Lung (tissue), 12 donors: ENCODE data around the gene NAT14. TPM values are rescaled to one million over a fixed set of nuclear protein-coding genes. Genes with fewer than 3 reads are reported as not detected.

ENCODE experiments used
- ATAC-seq: fragments of 200-7000 bp; cut with Tn5 transposase; one replicate; pipeline ENCODE4 v1.9.1; 2020; ENCODE audit warnings: moderate number of reproducible peaks; ENCODE audit not compliant: insufficient read depth, low FRiP score
- DNase-seq, 3 donors: peaks; one replicate each; pipeline ENCODE4 v3.0.0-alpha.2; 2013 to 2017
- H3K27ac ChIP-seq, 2 donors: one replicate each; pipeline ENCODE4 v1.5.1; 2013; ENCODE audit warnings: mild to moderate bottlenecking in 2 of 2, moderate library complexity in 2 of 2, control low read depth in 1 of 2, inconsistent platforms in 1 of 2, low read depth in 1 of 2, low read length in 1 of 2
- H3K27me3 ChIP-seq, 3 donors: one replicate each; pipeline ENCODE4 v1.5.1; 2013; ENCODE audit warnings: low read length in 2 of 3; ENCODE audit not compliant: control insufficient read depth in 3 of 3, insufficient read depth in 3 of 3
- H3K36me3 ChIP-seq, 4 donors: one replicate each; pipeline ENCODE4 v1.5.1; 2013; ENCODE audit warnings: low read length in 4 of 4, mild to moderate bottlenecking in 1 of 4, moderate library complexity in 1 of 4; ENCODE audit not compliant: control insufficient read depth in 4 of 4, insufficient read depth in 4 of 4
- H3K4me1 ChIP-seq, 5 donors: one replicate each; pipeline ENCODE4 v1.5.1; 2013; ENCODE audit warnings: low read length in 5 of 5, mild to moderate bottlenecking in 2 of 5, moderate library complexity in 1 of 5; ENCODE audit not compliant: control insufficient read depth in 5 of 5, insufficient read depth in 5 of 5
- H3K4me3 ChIP-seq: one replicate; pipeline ENCODE4 v1.5.1; 2013; ENCODE audit warnings: mild to moderate bottlenecking, control low read depth, moderate library complexity
- H3K9ac ChIP-seq, 2 donors: one replicate each; pipeline ENCODE4 v1.5.1; 2013; ENCODE audit warnings: low read length in 2 of 2, control low read depth in 1 of 2; ENCODE audit not compliant: insufficient read depth in 1 of 2
- H3K9me3 ChIP-seq, 4 donors: one replicate each; pipeline ENCODE4 v1.5.1; 2013; ENCODE audit warnings: low read length in 3 of 4, mild to moderate bottlenecking in 1 of 4, moderate library complexity in 1 of 4; ENCODE audit not compliant: control insufficient read depth in 4 of 4, insufficient read depth in 3 of 4
- WGBS, 2 donors: extraction: QIAGEN DNeasy Blood & Tissue Kit; methylation state at CpG; one replicate each; pipeline ENCODE4 v1.1.7; 2013; 5-methylcytosine and 5-hydroxymethylcytosine counted together
- polyA plus RNA-seq, 2 donors: library from polyadenylated mRNA; stranded (reverse); fragments of 200-250 nt; gene quantifications; one replicate each; pipeline ENCODE4 v1.2.1, GENCODE V29; 2013
- total RNA-seq, 2 donors: library from RNA; depleted of rRNA in 1 of 2; stranded (reverse); fragments of >200 nt in 1 of 2; gene quantifications; one replicate each; pipeline ENCODE4 v1.2.1, GENCODE V29; 2014 to 2021
- TF ChIP-seq, protein P1 (sequence below): IDR thresholded peaks from 2 replicates; pipeline ENCODE4 v1.5.1; 2012; ENCODE audit warnings: mild to moderate bottlenecking; ENCODE audit errors: control extremely low read depth, extremely low read depth
- donor health status: control.
- donor health status: control.
- donor health status: Bipolar disorder and iron deficiency.
- donor health status: healthy.
- donor health status: DM: yes; HTN: yes; CAD: no.

The NAT14 gene
- total and polyA plus RNA-seq, 4 donors = 17.7 to 46.2 (median 33.2) TPM

DNA sequence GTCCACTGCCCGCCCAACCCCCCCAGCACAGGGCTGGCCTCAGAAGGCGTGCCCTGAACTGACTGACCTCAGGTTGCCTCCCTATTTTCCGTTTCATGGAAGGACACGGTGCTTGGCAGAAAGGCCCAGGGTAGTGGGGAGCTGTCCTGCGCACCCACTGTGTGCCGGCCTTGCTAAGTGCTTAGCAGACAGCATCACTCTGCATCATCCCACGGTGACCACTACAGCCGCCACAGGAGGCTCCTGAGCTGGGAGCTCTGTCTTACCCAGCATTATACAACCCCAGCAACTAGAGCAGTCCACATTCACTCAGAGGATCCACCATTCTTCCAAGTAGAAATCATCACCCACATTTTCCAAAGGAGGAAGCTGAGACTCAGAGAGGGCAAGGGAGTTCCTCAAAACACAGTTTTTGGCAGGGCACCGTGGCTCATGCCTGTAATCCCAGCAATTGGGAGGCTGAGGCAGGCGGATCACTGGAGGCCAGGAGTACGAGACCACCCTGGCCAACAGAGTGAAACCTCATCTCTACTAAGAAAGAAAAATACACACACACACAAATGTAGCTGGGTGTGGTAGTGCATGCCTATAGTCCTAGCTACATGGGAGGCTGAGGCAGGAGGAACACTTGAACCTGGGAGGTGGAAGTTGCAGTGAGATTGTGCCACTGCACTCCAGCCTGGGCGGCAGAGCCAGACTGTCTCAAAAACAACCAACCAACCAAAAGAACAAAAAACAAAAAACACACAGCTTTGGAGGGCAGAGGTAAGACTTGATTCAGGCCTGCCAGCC, 50.4 kb downstream of the NAT14 start:
- no peaks in the 10 kb centered on the region for H3K4me1 ChIP-seq
- WGBS, 2 donors = 84 to 87% methylated on average over 12 of the region's 12 CpGs
- no peak for ATAC-seq
- H3K9ac ChIP-seq = no peak overlapping the region
- TF ChIP-seq, protein P1, sequence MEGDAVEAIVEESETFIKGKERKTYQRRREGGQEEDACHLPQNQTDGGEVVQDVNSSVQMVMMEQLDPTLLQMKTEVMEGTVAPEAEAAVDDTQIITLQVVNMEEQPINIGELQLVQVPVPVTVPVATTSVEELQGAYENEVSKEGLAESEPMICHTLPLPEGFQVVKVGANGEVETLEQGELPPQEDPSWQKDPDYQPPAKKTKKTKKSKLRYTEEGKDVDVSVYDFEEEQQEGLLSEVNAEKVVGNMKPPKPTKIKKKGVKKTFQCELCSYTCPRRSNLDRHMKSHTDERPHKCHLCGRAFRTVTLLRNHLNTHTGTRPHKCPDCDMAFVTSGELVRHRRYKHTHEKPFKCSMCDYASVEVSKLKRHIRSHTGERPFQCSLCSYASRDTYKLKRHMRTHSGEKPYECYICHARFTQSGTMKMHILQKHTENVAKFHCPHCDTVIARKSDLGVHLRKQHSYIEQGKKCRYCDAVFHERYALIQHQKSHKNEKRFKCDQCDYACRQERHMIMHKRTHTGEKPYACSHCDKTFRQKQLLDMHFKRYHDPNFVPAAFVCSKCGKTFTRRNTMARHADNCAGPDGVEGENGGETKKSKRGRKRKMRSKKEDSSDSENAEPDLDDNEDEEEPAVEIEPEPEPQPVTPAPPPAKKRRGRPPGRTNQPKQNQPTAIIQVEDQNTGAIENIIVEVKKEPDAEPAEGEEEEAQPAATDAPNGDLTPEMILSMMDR = no peak
- no peaks in the 10 kb centered on the region for H3K36me3 ChIP-seq
- no peaks in the 10 kb centered on the region for H3K27me3 ChIP-seq
- no peak overlapping the region for H3K27ac ChIP-seq
- no peak overlapping the region for H3K4me3 ChIP-seq
- H3K9me3 ChIP-seq = no peaks in the 10 kb centered on the region
- DNase-seq = no peak

DNA sequence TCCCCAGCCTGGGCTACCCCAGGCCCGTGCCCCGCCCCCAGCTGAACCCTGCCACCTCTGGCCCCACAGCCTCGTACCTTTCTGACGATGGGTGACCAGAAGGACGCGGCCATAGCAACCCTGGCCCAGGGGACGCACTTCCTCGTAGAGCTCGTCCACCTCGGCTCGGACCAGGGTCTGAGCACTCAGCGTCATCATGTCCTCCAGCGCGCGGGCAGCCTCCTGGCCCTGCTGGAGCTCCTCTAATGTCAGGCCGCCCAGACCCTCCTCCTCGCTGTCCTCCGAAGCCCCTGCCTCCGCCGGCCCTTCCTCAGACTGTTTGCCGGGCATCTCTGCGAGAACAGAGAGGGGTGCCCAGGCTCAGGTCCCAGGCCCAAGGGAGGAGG, 51.0 kb downstream of the NAT14 start:
- H3K4me3 ChIP-seq = no peak overlapping the region
- no peaks in the 10 kb centered on the region for H3K9me3 ChIP-seq
- 84 to 96% methylated on average over 22 of the region's 22 CpGs for WGBS, 2 donors
- no peak overlapping the region for H3K27ac ChIP-seq
- H3K4me1 ChIP-seq = no peaks in the 10 kb centered on the region
- ATAC-seq = no peak
- DNase-seq = no peak
- TF ChIP-seq, protein P1 = no peak
- no peak overlapping the region for H3K9ac ChIP-seq
- H3K36me3 ChIP-seq = no peaks in the 10 kb centered on the region
- no peaks in the 10 kb centered on the region for H3K27me3 ChIP-seq

DNA sequence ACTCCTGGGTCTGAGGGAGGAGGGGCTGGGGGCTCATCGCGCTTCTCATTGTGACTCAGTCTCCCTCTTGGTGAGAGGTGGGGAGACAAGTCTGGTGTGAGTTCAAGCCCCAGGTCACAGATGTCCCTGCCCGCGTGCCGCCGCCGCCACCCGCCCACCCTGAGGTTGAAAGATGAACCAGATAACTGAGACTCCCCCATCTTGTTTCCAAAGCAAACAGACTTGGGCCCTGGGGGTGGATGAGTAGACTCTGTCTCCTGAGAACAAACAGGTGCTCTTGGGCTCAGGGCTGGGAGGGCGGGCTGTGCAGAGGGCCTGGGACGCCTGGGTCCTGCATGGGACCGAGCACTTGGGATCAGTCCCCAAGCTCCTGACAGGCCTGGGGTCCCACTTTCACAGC, 51.4 kb downstream of the NAT14 start:
- Histone ChIP-seq H3K36me3 (no peaks in the 10 kb centered on the region), H3K4me1 (no peaks in the 10 kb centered on the region), H3K9ac (no peak overlapping the region), H3K4me3 (no peak overlapping the region), H3K9me3 (no peaks in the 10 kb centered on the region), H3K27ac (no peak overlapping the region), H3K27me3 (no peaks in the 10 kb centered on the region)
- TF ChIP-seq, protein P1 = no peak
- ATAC-seq (no peak), DNase-seq (no peak)
- 93 to 96% methylated on average over 11 of the region's 11 CpGs for WGBS, 2 donors

Other genes with a start within 250 kb of the NAT14 start
- 10 to 100 TPM; 37.3 to 86.3 TPM for gene PPP6R1, start 226.2 kb upstream of the NAT14 start, total RNA-seq
- 10 to 100 TPM; 37.8 to 58.4 TPM for gene PPP6R1, start 226.2 kb upstream of the NAT14 start, polyA plus RNA-seq
- 10 to 100 TPM; 19.3 to 53.1 TPM for gene HSPBP1, start 205.1 kb upstream of the NAT14 start, total RNA-seq
- 10 to 100 TPM; 50.2 to 62.2 TPM for gene HSPBP1, start 205.1 kb upstream of the NAT14 start, polyA plus RNA-seq
- gene BRSK1, start 201.2 kb upstream of the NAT14 start, total RNA-seq = 1 to 10 TPM; 2.1 to 6.4 TPM
- under 1 TPM; 0.53 to 0.94 TPM for gene BRSK1, start 201.2 kb upstream of the NAT14 start, polyA plus RNA-seq
- gene TMEM150B, start 159.8 kb upstream of the NAT14 start, total RNA-seq = 10 to 100 TPM in 1 of 2 donors, 1 to 10 TPM in 1; 2.3 to 20.6 TPM
- gene TMEM150B, start 159.8 kb upstream of the NAT14 start, polyA plus RNA-seq = 10 to 100 TPM; 13.4 to 23.0 TPM
- 10 to 100 TPM; 14.1 to 16.5 TPM for gene KMT5C, start 145.3 kb upstream of the NAT14 start, total RNA-seq
- 10 to 100 TPM in 1 of 2 donors, 1 to 10 TPM in 1; 6.7 to 10.9 TPM for gene KMT5C, start 145.3 kb upstream of the NAT14 start, polyA plus RNA-seq
- 1 to 10 TPM in 1 of 2 donors, not detected in 1; 1.4 TPM for gene COX6B2, start 130.5 kb upstream of the NAT14 start, total RNA-seq
- gene COX6B2, start 130.5 kb upstream of the NAT14 start, polyA plus RNA-seq = under 1 TPM; 0.16 to 0.50 TPM
- under 1 TPM in 1 of 2 donors, not detected in 1; 0.09 TPM for gene GARIN5B, start 121.9 kb upstream of the NAT14 start, total RNA-seq
- not detected for gene GARIN5B, start 121.9 kb upstream of the NAT14 start, polyA plus RNA-seq
- gene IL11, start 114.7 kb upstream of the NAT14 start, total RNA-seq = under 1 TPM in 1 of 2 donors, not detected in 1; 0.74 TPM
- under 1 TPM; 0.26 to 0.41 TPM for gene IL11, start 114.7 kb upstream of the NAT14 start, polyA plus RNA-seq
- 100 to 1,000 TPM in 1 of 2 donors, 10 to 100 TPM in 1; 14.3 to 106 TPM for gene TMEM190, start 108.4 kb upstream of the NAT14 start, total RNA-seq
- 10 to 100 TPM; 56.2 to 68.8 TPM for gene TMEM190, start 108.4 kb upstream of the NAT14 start, polyA plus RNA-seq
- gene TMEM238, start 100.9 kb upstream of the NAT14 start, total RNA-seq = 10 to 100 TPM in 1 of 2 donors, under 1 TPM in 1; 0.43 to 31.0 TPM
- gene TMEM238, start 100.9 kb upstream of the NAT14 start, polyA plus RNA-seq = under 1 TPM; 0.76 to 0.89 TPM
- 1,000 to 10,000 TPM in 1 of 2 donors, 100 to 1,000 TPM in 1; 272 to 1,742 TPM for gene RPL28, start 99.3 kb upstream of the NAT14 start, total RNA-seq
- gene RPL28, start 99.3 kb upstream of the NAT14 start, polyA plus RNA-seq = 1,000 to 10,000 TPM; 1,460 to 3,086 TPM
- gene UBE2S, start 77.4 kb upstream of the NAT14 start, total RNA-seq = 10 to 100 TPM; 22.8 to 25.6 TPM
- gene UBE2S, start 77.4 kb upstream of the NAT14 start, polyA plus RNA-seq = 10 to 100 TPM; 11.3 to 17.3 TPM
- under 1 TPM; 0.03 to 0.14 TPM for gene SHISA7, start 41.9 kb upstream of the NAT14 start, total RNA-seq
- not detected for gene SHISA7, start 41.9 kb upstream of the NAT14 start, polyA plus RNA-seq
- 10 to 100 TPM; 34.9 to 63.2 TPM for gene ISOC2, start 23.5 kb upstream of the NAT14 start, total RNA-seq
- gene ISOC2, start 23.5 kb upstream of the NAT14 start, polyA plus RNA-seq = 10 to 100 TPM; 68.6 to 85.0 TPM
- not detected for gene C19orf85, start 20.4 kb upstream of the NAT14 start, total RNA-seq
- not detected for gene C19orf85, start 20.4 kb upstream of the NAT14 start, polyA plus RNA-seq
- gene ZNF628, start 8.6 kb upstream of the NAT14 start, total RNA-seq = 10 to 100 TPM in 1 of 2 donors, 1 to 10 TPM in 1; 2.0 to 12.3 TPM
- 1 to 10 TPM; 7.5 to 8.0 TPM for gene ZNF628, start 8.6 kb upstream of the NAT14 start, polyA plus RNA-seq
- 1 to 10 TPM; 6.8 to 8.4 TPM for gene SSC5D, start 3.2 kb downstream of the NAT14 start, total RNA-seq
- gene SSC5D, start 3.2 kb downstream of the NAT14 start, polyA plus RNA-seq = 1 to 10 TPM in 1 of 2 donors, under 1 TPM in 1; 0.66 to 2.1 TPM
- under 1 TPM in 1 of 2 donors, not detected in 1; 0.31 TPM for gene SBK2, start 51.9 kb downstream of the NAT14 start, total RNA-seq
- not detected for gene SBK2, start 51.9 kb downstream of the NAT14 start, polyA plus RNA-seq
- 1 to 10 TPM in 1 of 2 donors, not detected in 1; 1.2 TPM for gene SBK3, start 60.4 kb downstream of the NAT14 start, total RNA-seq
- under 1 TPM in 1 of 2 donors, not detected in 1; 0.81 TPM for gene SBK3, start 60.4 kb downstream of the NAT14 start, polyA plus RNA-seq
- 10 to 100 TPM in 1 of 2 donors, 1 to 10 TPM in 1; 4.3 to 20.8 TPM for gene ZNF579, start 95.7 kb downstream of the NAT14 start, total RNA-seq
- gene ZNF579, start 95.7 kb downstream of the NAT14 start, polyA plus RNA-seq = 10 to 100 TPM in 1 of 2 donors, 1 to 10 TPM in 1; 6.5 to 13.6 TPM
- 10 to 100 TPM in 1 of 2 donors, 1 to 10 TPM in 1; 5.6 to 17.6 TPM for gene FIZ1, start 114.3 kb downstream of the NAT14 start, total RNA-seq
- 10 to 100 TPM in 1 of 2 donors, 1 to 10 TPM in 1; 7.5 to 12.3 TPM for gene FIZ1, start 114.3 kb downstream of the NAT14 start, polyA plus RNA-seq
- gene ZNF524, start 115.1 kb downstream of the NAT14 start, total RNA-seq = 10 to 100 TPM; 12.6 to 26.3 TPM
- 10 to 100 TPM; 30.1 to 62.5 TPM for gene ZNF524, start 115.1 kb downstream of the NAT14 start, polyA plus RNA-seq
- gene ZNF865, start 120.5 kb downstream of the NAT14 start, total RNA-seq = 10 to 100 TPM in 1 of 2 donors, 1 to 10 TPM in 1; 5.1 to 19.3 TPM
- 10 to 100 TPM in 1 of 2 donors, 1 to 10 TPM in 1; 8.4 to 11.7 TPM for gene ZNF865, start 120.5 kb downstream of the NAT14 start, polyA plus RNA-seq
- gene ZNF784, start 139.4 kb downstream of the NAT14 start, total RNA-seq = 1 to 10 TPM; 6.3 to 9.4 TPM
- 1 to 10 TPM; 6.5 to 7.2 TPM for gene ZNF784, start 139.4 kb downstream of the NAT14 start, polyA plus RNA-seq
- gene ZNF580, start 155.8 kb downstream of the NAT14 start, total RNA-seq = 10 to 100 TPM; 11.1 to 41.3 TPM
- 10 to 100 TPM; 22.3 to 39.3 TPM for gene ZNF580, start 155.8 kb downstream of the NAT14 start, polyA plus RNA-seq
- gene ZNF581, start 158.5 kb downstream of the NAT14 start, total RNA-seq = 10 to 100 TPM; 15.7 to 18.1 TPM
- gene ZNF581, start 158.5 kb downstream of the NAT14 start, polyA plus RNA-seq = 10 to 100 TPM; 15.0 to 15.5 TPM
- gene CCDC106, start 163.0 kb downstream of the NAT14 start, total RNA-seq = 10 to 100 TPM; 11.9 to 16.8 TPM
- 10 to 100 TPM in 1 of 2 donors, 1 to 10 TPM in 1; 8.3 to 25.9 TPM for gene CCDC106, start 163.0 kb downstream of the NAT14 start, polyA plus RNA-seq
- gene U2AF2, start 169.8 kb downstream of the NAT14 start, total RNA-seq = 100 to 1,000 TPM; 109 to 181 TPM
- 100 to 1,000 TPM; 114 to 149 TPM for gene U2AF2, start 169.8 kb downstream of the NAT14 start, polyA plus RNA-seq
- 100 to 1,000 TPM in 1 of 2 donors, 10 to 100 TPM in 1; 84.8 to 140 TPM for gene EPN1, start 190.0 kb downstream of the NAT14 start, total RNA-seq
- gene EPN1, start 190.0 kb downstream of the NAT14 start, polyA plus RNA-seq = 100 to 1,000 TPM in 1 of 2 donors, 10 to 100 TPM in 1; 92.0 to 107 TPM